Heart right ventricle (tissue), 16 donors: ENCODE measurements around the gene KAT7. TPM values are rescaled to one million over a fixed set of nuclear protein-coding genes. Genes with fewer than 3 reads are reported as not detected.

Experiments
- ATAC-seq, 8 donors: fragments of 200-7000 bp; cut with Tn5 transposase; one replicate each; pipeline ENCODE4 v1.9.1; 2020; ENCODE audit warnings: mild to moderate bottlenecking in 8 of 8, moderate library complexity in 8 of 8, moderate number of reproducible peaks in 1 of 8
- DNase-seq, 2 donors: peaks; one replicate each; pipeline ENCODE4 v3.0.0-alpha.2; 2020
- H3K27ac ChIP-seq, 10 donors: fragments of 200-600 bp; sonication (generic) in 2 of 10; one replicate each; pipeline versions ENCODE4 v1.5.0 to v1.8.0; 2020 to 2022; ENCODE audit warnings: mild to moderate bottlenecking in 3 of 10
- H3K27me3 ChIP-seq, 7 donors: fragments of 200-600 bp; one replicate each; pipeline ENCODE4 v1.8.0; 2021 to 2022; ENCODE audit warnings: mild to moderate bottlenecking in 2 of 7
- H3K36me3 ChIP-seq, 9 donors: fragments of 200-600 bp; sonication (generic) in 1 of 9; one replicate each; pipeline versions ENCODE4 v1.5.0 to v1.8.0; 2020 to 2022; ENCODE audit warnings: mild to moderate bottlenecking in 2 of 9
- H3K4me1 ChIP-seq, 9 donors: fragments of 200-600 bp; sonication (generic) in 1 of 9; one replicate each; pipeline versions ENCODE4 v1.5.0 to v1.8.0; 2020 to 2022; ENCODE audit warnings: mild to moderate bottlenecking in 4 of 9
- H3K4me3 ChIP-seq, 10 donors: fragments of 200-600 bp; sonication (generic) in 2 of 10; one replicate each; pipeline versions ENCODE4 v1.5.0 to v1.8.0; 2020 to 2022; ENCODE audit warnings: mild to moderate bottlenecking in 7 of 10, moderate library complexity in 2 of 10
- H3K9me3 ChIP-seq, 11 donors: fragments of 200-600 bp in 10 of 11; sonication (generic) in 2 of 11; one replicate each; pipeline versions ENCODE4 v1.5.0 to v1.8.0; 2013 to 2022; ENCODE audit warnings: mild to moderate bottlenecking in 2 of 11, control low read depth in 1 of 11, moderate library complexity in 1 of 11
- WGBS, 2 donors: extraction: QIAGEN DNeasy Blood & Tissue Kit; methylation state at CpG; one replicate each; pipeline ENCODE4 v1.1.7; 2013; ENCODE audit warnings: inconsistent platforms in 1 of 2; 5-methylcytosine and 5-hydroxymethylcytosine counted together
- intact Hi-C, 10 donors: fragments of 100-400 bp; cut with DNase I; formaldehyde crosslinking; loops; one replicate each; pipeline versions ENCODE4 v1.11.1 to v1.14.2; 2022
- polyA plus RNA-seq, 2 donors: library from polyadenylated mRNA; stranded (reverse); fragments of 200-250 nt; gene quantifications; one replicate each; pipeline ENCODE4 v1.2.3, GENCODE V29; 2013
- total RNA-seq, 10 donors: library from RNA; stranded (reverse); fragmentation: NEBNext Ultra II Directional in 3 of 10; extraction: Animal tissue kit (Norgen Biotek cat#: 25700) in 3 of 10; gene quantifications; one replicate each; pipeline versions ENCODE4 v1.2.1 to v1.2.4, GENCODE V29; 2021 to 2023
- TF ChIP-seq, protein P1 (sequence below), 9 donors: fragments of 200-600 bp; sonication (generic) in 2 of 9; IDR thresholded peaks; one replicate each; pipeline versions ENCODE4 v1.5.0 to v1.8.0; 2021 to 2022; ENCODE audit warnings: antibody characterized with exemption in 9 of 9, mild to moderate bottlenecking in 5 of 9, moderate library complexity in 1 of 9
- donor health status: Arrhythmogenic right ventricular cardiomyopathy.
- donor health status: ischemic (EF 13 %, LVEDD 7.1; RV severe dilation, severe dysfunction).
- donor health status: healthy with polysubstance abuse.
- donor health status: DM: no; HTN: yes; CAD: no.
- donor health status: DM: no; HTN: no; CAD: no.
- donor health status: ischemic (EF 25% LVEDD 6.9; RV normal size, moderate dysfunction).
- donor health status: ischemic (EF 25% LVEDD 5.7; RV mildly dilated, moderate dysfunction).
- donor health status: healthy.
- donor health status: DM: yes; HTN: yes; CAD: no.
- donor health status: Ischemic cardiomyopathy.
- donor health status: ischemic (EF 35%, LVEDD 5.7; RV mildly dilated, moderate dysfunction).
- donor health status: nonischemic (EF 11% LVEDD 7.7; RV severe dilation, severe dysfunction).
- donor health status: DM: yes; HTN: yes; CAD: no.
- donor health status: PGD.
- donor health status: ischemic (EF 29% LVEDD 5.4; RV normal size, mild dysfunction).
- donor health status: nonischemic (EF 23%, LVEDD 6.1; RV moderate dilation, normal function).

KAT7 gene
- total and polyA plus RNA-seq, 12 donors = 5.9 to 81.3 (median 60.5) TPM

DNA sequence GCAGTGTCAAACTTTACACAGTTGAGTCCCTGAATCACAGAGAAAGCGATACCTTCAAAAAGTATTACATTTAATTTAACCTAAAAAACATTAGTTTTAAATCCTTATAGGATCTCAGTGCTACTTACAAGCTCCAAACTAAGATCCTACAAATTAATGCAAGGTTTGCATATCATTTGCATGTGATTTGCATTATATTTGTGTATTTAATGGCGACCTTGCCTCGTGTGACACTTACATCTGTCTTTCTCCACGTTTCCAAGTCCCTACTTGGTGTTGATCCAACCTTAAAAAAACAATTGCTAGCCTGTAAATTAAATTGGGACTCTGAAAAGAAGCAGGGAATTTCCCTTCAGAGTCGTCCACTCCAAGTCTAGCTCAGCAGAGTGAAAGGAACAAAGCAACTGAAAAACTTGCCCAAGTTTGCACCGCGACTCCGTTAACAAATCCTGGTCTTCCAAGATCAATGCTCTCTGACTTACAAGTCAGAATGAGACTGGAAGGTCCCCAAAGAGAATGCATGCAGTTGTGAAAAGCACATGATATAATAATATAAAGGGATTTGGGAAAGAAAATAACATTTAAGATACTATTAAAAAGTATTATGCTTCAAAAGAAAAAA, 23.8 kb upstream of the KAT7 start:
- 20 to 24% methylated on average over 8 of the region's 8 CpGs for WGBS, 2 donors
- ATAC-seq (no peak), DNase-seq (no peak)
- Histone ChIP-seq H3K27me3 (no peaks in the 10 kb centered on the region), H3K4me3 (peak overlapping the region in 9 of 10 donors; percentile 62 to 86 (median 72)), H3K4me1 (peaks cover 0 to 33% (median 21%) of the 10 kb centered on the region in 9 donors), H3K9me3 (no peaks in the 10 kb centered on the region), H3K27ac (peak overlapping the region in 4 of 10 donors; percentile 21 to 71 (median 56)), H3K36me3 (no peaks in the 10 kb centered on the region)
- intact Hi-C loops = loop anchor here in 5 of 10 donors (5.0 kb wide), 2 partner anchors 37 to 42 kb away; no protein-coding TSS in a partner anchor
- TF ChIP-seq, protein P1, sequence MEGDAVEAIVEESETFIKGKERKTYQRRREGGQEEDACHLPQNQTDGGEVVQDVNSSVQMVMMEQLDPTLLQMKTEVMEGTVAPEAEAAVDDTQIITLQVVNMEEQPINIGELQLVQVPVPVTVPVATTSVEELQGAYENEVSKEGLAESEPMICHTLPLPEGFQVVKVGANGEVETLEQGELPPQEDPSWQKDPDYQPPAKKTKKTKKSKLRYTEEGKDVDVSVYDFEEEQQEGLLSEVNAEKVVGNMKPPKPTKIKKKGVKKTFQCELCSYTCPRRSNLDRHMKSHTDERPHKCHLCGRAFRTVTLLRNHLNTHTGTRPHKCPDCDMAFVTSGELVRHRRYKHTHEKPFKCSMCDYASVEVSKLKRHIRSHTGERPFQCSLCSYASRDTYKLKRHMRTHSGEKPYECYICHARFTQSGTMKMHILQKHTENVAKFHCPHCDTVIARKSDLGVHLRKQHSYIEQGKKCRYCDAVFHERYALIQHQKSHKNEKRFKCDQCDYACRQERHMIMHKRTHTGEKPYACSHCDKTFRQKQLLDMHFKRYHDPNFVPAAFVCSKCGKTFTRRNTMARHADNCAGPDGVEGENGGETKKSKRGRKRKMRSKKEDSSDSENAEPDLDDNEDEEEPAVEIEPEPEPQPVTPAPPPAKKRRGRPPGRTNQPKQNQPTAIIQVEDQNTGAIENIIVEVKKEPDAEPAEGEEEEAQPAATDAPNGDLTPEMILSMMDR (IDR thresholded peaks at IDR 0.05) = no peak

DNA sequence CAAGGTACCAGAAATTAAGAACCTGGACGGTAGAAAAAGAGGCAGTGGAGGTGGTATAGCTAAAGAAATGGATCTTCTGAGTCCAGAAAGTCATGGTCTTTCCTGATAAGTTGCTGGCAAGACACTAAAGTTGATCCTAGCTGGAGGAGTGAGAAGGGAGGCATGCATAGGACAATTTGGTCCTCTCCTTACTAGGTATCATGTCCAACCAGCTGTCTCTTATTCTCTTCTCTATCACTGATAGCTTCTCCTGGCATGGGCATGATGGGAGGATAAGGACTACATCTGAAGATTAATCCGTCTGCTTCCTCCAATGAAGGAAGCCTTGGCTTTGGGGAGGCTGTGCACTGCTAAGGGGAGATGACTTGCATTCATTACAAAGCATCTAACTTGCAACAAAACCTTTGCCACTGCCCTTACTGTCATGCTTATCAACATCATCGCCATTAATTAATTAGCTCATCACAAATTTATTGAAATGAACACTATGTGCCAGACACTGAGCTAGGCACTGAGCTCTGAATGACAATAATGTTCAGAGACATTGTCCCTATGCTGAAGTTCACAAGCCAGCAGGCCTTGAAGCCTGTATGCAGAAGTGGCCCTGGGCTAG, 21.5 kb upstream of the KAT7 start:
- DNase-seq (no peak), ATAC-seq (no peak)
- Histone ChIP-seq H3K4me3 (no peak overlapping the region), H3K4me1 (peaks cover 0 to 20% (median 15%) of the 10 kb centered on the region in 9 donors), H3K36me3 (no peaks in the 10 kb centered on the region), H3K27ac (no peak overlapping the region), H3K27me3 (no peaks in the 10 kb centered on the region), H3K9me3 (no peaks in the 10 kb centered on the region)
- intact Hi-C loops = loop anchor here in 2 of 10 donors (5.0 kb wide), 2 partner anchors 40 to 45 kb away; no protein-coding TSS in a partner anchor
- 64 to 76% methylated on average over 3 of the region's 3 CpGs for WGBS, 2 donors
- TF ChIP-seq, protein P1 (IDR thresholded peaks at IDR 0.05) = no peak

- Histone ChIP-seq H3K4me1 (peaks cover 0 to 45% (median 32%) of the 10 kb centered on the region in 9 donors), H3K27ac (peak overlapping the region in 7 of 10 donors; percentile 1 to 56 (median 22)), H3K27me3 (no peaks in the 10 kb centered on the region), H3K4me3 (no peak overlapping the region), H3K36me3 (no peaks in the 10 kb centered on the region), H3K9me3 (no peaks in the 10 kb centered on the region)
- no peak for DNase-seq
- ATAC-seq = peak in 5 of 8 donors; percentile 28 to 68 (median 45)
- intact Hi-C loops = loop anchor here in 7 of 10 donors (5.0 to 10.0 kb wide), 7 partner anchors 43 to 208 kb away; partner anchors contain the start of genes SLC35B1 (in 3 of the 7) and NXPH3 (in 1 of the 7)
- TF ChIP-seq, protein P1 (IDR thresholded peaks at IDR 0.05) = no peak
- 67 to 70% methylated on average over 8 of the region's 8 CpGs for WGBS, 2 donors
These were observed 12.8 kb upstream of the KAT7 start for GRCh38 chr17:49775546-49776260.
